Ovary (tissue), 9 donors: ENCODE results near the gene EPB41L3. TPM values are rescaled to one million over a fixed set of nuclear protein-coding genes. Genes with fewer than 3 reads are reported as not detected.

Source experiments
- DNase-seq, 5 donors: peaks; one replicate each; pipeline ENCODE4 v3.0.0-alpha.2; 2019 to 2020
- H3K27ac ChIP-seq, 2 donors: fragments of 200-600 bp; one replicate each; pipeline versions ENCODE4 v1.5.1 to v1.8.0; 2019 to 2022
- H3K27me3 ChIP-seq: fragments of 200-600 bp; one replicate; pipeline ENCODE4 v1.8.0; 2022
- H3K36me3 ChIP-seq: fragments of 200-600 bp; sonication (generic); one replicate; pipeline ENCODE4 v1.5.1; 2019
- H3K4me1 ChIP-seq: one replicate; pipeline ENCODE4 v1.8.1; 2013; ENCODE audit warnings: mild to moderate bottlenecking, moderate library complexity; ENCODE audit not compliant: insufficient read depth
- H3K4me3 ChIP-seq: fragments of 200-600 bp; sonication (generic); one replicate; pipeline ENCODE4 v1.5.1; 2017
- H3K9me3 ChIP-seq, 2 donors: fragments of 200-600 bp in 1 of 2; sonication (generic) in 1 of 2; one replicate each; pipeline versions ENCODE4 v1.5.1 to v1.8.1; 2013 to 2019; ENCODE audit warnings: mild to moderate bottlenecking in 1 of 2, moderate library complexity in 1 of 2
- EP300 ChIP-seq: sonication (generic); formaldehyde crosslinking; IDR thresholded peaks from one replicate; pipeline ENCODE4 v1.6.1; 2017; ENCODE audit warnings: antibody characterized with exemption
- POLR2A ChIP-seq: fragments of 450-650 bp; IDR thresholded peaks from one replicate; pipeline ENCODE4 v1.6.1; 2017; ENCODE audit warnings: antibody characterized with exemption, mild to moderate bottlenecking, moderate library complexity
- WGBS, 3 donors: extraction: QIAGEN DNeasy Blood & Tissue Kit in 1 of 3; methylation state at CpG; one replicate each; pipeline versions ENCODE4 v1.1.5 to v1.1.7; 2013 to 2017; 5-methylcytosine and 5-hydroxymethylcytosine counted together
- intact Hi-C, 4 donors: fragments of 100-400 bp; cut with DNase I; formaldehyde crosslinking; loops; one replicate each; pipeline versions ENCODE4 v1.11.0 to v1.15.1; 2022 to 2023
- polyA plus RNA-seq, 2 donors: library from polyadenylated mRNA; stranded (reverse); fragments of 200-250 nt in 1 of 2; fragments of 350-450 nt in 1 of 2; fragmentation: Illumina TruSeq in 1 of 2; extraction: RNeasy Lipid Tissue Mini Kit (QIAGEN cat#74804) in 1 of 2; gene quantifications; one replicate each; pipeline ENCODE4 v1.2.3, GENCODE V29; 2013 to 2014
- total RNA-seq, 7 donors: library from RNA; depleted of rRNA in 2 of 7; stranded (reverse); fragments of >200 nt in 2 of 7; fragmentation: NEBNext Ultra II Directional in 3 of 7; extraction: Animal tissue kit (Norgen Biotek cat#: 25700) in 3 of 7; gene quantifications; one replicate each; pipeline versions ENCODE4 v1.1.0 to v1.2.4, GENCODE V29; 2016 to 2023
- TF ChIP-seq, protein P1 (sequence below), 3 donors: fragments of 450-650 bp in 2 of 3; fragments of 200-600 bp in 1 of 3; IDR thresholded peaks; one replicate each; pipeline versions ENCODE4 v1.5.1 to v1.8.0; 2016 to 2022; ENCODE audit warnings: antibody characterized with exemption in 3 of 3, mild to moderate bottlenecking in 1 of 3
- donor health status: DM: no; HTN: no; CAD: no; lungs with moderate emphysema.
- donor health status: DM: no; HTN: no; CAD: no.
- donor health status: Bipolar disorder and iron deficiency.
- donor health status: DM: yes; HTN: yes; CAD: no.
- donor health status: DM: no; HTN: no; CAD: no.
- donor health status: DM: yes; HTN: yes; CAD: no.

EPB41L3 gene
- total and polyA plus RNA-seq, 9 donors, result 6.6 to 58.1 (median 29.5) TPM

DNA sequence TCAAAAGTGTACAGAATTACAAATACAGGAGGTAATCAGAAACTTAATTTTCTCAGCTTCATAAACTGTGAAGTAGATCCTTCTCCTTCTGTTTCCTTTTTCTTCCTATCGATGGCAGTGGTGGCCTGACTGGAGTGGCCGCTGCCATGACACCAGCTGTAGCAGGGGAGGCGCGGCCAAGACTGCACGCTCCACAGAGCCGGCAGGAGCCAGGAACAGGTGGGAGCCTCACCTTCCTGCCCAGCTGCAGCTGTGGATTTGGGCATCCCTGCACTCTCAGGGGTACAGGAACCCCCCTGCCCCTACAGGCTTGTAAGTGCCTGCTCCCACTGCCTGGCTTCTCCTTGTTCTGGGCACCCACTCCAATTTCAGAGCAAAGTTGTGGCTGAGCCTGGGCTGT, 76.1 kb downstream of the EPB41L3 start:
- H3K9me3 ChIP-seq, result no peaks in the 10 kb centered on the region
- no peak for DNase-seq
- 88 to 91% (median 90%) methylated on average over 6 of the region's 6 CpGs for WGBS, 3 donors
- no peaks in the 10 kb centered on the region for H3K36me3 ChIP-seq
- intact Hi-C loops, result no loop called here
- no peaks in the 10 kb centered on the region for H3K4me1 ChIP-seq
- TF ChIP-seq POLR2A (no peak), EP300 (no peak)
- TF ChIP-seq, protein P1, sequence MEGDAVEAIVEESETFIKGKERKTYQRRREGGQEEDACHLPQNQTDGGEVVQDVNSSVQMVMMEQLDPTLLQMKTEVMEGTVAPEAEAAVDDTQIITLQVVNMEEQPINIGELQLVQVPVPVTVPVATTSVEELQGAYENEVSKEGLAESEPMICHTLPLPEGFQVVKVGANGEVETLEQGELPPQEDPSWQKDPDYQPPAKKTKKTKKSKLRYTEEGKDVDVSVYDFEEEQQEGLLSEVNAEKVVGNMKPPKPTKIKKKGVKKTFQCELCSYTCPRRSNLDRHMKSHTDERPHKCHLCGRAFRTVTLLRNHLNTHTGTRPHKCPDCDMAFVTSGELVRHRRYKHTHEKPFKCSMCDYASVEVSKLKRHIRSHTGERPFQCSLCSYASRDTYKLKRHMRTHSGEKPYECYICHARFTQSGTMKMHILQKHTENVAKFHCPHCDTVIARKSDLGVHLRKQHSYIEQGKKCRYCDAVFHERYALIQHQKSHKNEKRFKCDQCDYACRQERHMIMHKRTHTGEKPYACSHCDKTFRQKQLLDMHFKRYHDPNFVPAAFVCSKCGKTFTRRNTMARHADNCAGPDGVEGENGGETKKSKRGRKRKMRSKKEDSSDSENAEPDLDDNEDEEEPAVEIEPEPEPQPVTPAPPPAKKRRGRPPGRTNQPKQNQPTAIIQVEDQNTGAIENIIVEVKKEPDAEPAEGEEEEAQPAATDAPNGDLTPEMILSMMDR (IDR thresholded peaks at IDR 0.05), result no peak
- no peaks in the 10 kb centered on the region for H3K27me3 ChIP-seq
- no peak overlapping the region for H3K4me3 ChIP-seq
- no peak overlapping the region for H3K27ac ChIP-seq

DNA sequence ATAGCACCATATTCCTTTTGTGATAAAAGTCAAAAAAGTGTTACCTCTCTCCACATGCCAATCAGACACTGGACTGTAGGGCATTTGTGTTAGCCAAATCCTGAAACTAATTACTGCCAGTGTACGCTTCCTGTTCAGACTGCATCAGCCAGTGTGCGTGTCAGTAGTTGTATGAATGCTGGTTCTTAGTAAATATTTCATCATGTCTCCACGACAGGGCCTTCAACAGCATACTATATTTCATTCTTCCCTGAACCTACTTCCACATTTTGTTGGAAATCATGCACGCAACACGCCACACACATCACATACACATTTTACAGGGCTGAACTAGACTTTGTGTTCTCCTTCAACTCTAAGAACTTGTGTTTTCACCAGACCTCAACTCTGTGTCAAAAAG, 77.5 kb downstream of the EPB41L3 start:
- H3K36me3 ChIP-seq, result no peaks in the 10 kb centered on the region
- 88 to 91% (median 88%) methylated on average over 5 of the region's 5 CpGs for WGBS, 3 donors
- no peak overlapping the region for H3K4me3 ChIP-seq
- H3K9me3 ChIP-seq, result no peaks in the 10 kb centered on the region
- no peak for DNase-seq
- TF ChIP-seq, protein P1 (IDR thresholded peaks at IDR 0.05), result no peak
- TF ChIP-seq POLR2A (no peak), EP300 (no peak)
- intact Hi-C loops, result no loop called here
- H3K27ac ChIP-seq, result no peak overlapping the region
- H3K27me3 ChIP-seq, result no peaks in the 10 kb centered on the region
- H3K4me1 ChIP-seq, result no peaks in the 10 kb centered on the region

DNA sequence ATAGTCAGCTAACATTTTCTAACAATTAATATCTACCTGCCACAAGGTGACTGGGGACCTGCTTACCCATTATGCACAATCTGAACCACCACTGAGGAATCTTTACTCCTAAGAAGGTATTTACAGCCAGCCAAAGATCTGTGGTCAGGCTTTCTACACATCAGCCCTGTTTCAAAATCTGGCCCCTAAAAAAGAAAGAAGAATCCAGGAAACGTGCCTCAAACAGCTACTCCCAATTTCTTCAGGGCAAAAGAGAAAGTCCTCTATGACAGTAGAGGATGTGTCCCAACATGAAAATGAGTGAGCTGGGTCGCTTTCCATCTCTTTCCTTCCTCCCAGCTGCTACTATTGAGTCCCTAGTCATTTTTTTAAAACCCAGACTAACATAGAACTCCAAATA, 79.5 kb downstream of the EPB41L3 start:
- Histone ChIP-seq H3K27ac (no peak overlapping the region), H3K4me1 (no peaks in the 10 kb centered on the region), H3K36me3 (no peaks in the 10 kb centered on the region), H3K4me3 (no peak overlapping the region), H3K9me3 (no peaks in the 10 kb centered on the region), H3K27me3 (no peaks in the 10 kb centered on the region)
- intact Hi-C loops, result no loop called here
- DNase-seq, result no peak
- no peak for TF ChIP-seq EP300
- TF ChIP-seq, protein P1 (IDR thresholded peaks at IDR 0.05), result no peak
- no peak for TF ChIP-seq POLR2A
- WGBS, 3 donors, result 72 to 80% (median 79%) methylated on average over 2 of the region's 2 CpGs

DNA sequence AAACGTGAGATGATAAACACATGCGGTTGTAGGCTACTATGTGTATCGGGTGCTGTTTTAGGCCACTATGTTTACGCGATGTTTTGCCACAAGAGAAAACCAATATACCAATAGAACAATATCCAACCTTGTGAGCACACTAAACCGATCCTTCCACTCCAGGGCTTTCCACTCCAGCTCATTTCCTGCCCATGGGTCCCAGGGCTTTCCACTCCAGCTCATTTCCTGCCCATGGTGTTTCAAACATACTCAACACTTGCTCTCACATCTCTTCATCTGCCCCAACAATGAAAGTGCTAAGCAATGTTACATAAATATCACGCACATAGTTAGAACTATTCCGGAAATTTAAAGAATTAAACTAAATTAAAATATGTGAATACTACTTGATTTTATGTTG, 80.0 kb downstream of the EPB41L3 start:
- Histone ChIP-seq H3K36me3 (no peaks in the 10 kb centered on the region), H3K4me3 (no peak overlapping the region), H3K9me3 (no peaks in the 10 kb centered on the region), H3K27me3 (no peaks in the 10 kb centered on the region), H3K4me1 (no peaks in the 10 kb centered on the region), H3K27ac (no peak overlapping the region)
- intact Hi-C loops, result no loop called here
- TF ChIP-seq POLR2A (no peak), EP300 (no peak)
- TF ChIP-seq, protein P1 (IDR thresholded peaks at IDR 0.05), result no peak
- WGBS, 3 donors, result 93 to 94% (median 94%) methylated on average over 8 of the region's 8 CpGs
- no peak for DNase-seq

DNA sequence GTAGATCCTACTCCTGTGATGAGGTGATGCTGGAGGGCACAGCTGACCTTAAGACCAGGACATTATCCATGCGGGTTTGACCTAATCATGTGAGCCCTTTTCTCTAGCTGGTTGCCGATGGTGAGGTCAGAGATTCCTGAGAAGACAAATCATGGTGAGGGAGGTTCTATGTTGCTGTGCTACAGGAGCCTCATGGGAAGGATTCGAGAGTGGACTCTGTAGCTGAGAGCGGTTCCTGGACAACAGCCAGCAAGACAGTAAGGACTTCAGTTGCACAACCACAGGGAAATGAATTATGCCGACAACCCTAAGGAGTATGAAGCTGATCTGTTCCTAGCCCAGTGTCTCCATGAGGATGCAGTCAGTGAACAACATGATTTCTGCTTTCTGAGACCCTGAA, 80.4 kb downstream of the EPB41L3 start:
- Histone ChIP-seq H3K36me3 (no peaks in the 10 kb centered on the region), H3K4me3 (no peak overlapping the region), H3K27me3 (no peaks in the 10 kb centered on the region), H3K4me1 (no peaks in the 10 kb centered on the region), H3K27ac (no peak overlapping the region), H3K9me3 (no peaks in the 10 kb centered on the region)
- DNase-seq, result peak in 1 of 5 donors; percentile 34
- TF ChIP-seq EP300 (no peak), POLR2A (no peak)
- TF ChIP-seq, protein P1 (IDR thresholded peaks at IDR 0.05), result no peak
- 64 to 80% (median 77%) methylated on average over 5 of the region's 5 CpGs for WGBS, 3 donors
- intact Hi-C loops, result no loop called here
